ENCODE results near the gene ARL6IP4. TPM values are rescaled to one million over a fixed set of nuclear protein-coding genes. Genes with fewer than 3 reads are reported as not detected.

Gene ARL6IP4
- total RNA-seq, 1 experiment from 2014 or later, result 171 TPM

DNA sequence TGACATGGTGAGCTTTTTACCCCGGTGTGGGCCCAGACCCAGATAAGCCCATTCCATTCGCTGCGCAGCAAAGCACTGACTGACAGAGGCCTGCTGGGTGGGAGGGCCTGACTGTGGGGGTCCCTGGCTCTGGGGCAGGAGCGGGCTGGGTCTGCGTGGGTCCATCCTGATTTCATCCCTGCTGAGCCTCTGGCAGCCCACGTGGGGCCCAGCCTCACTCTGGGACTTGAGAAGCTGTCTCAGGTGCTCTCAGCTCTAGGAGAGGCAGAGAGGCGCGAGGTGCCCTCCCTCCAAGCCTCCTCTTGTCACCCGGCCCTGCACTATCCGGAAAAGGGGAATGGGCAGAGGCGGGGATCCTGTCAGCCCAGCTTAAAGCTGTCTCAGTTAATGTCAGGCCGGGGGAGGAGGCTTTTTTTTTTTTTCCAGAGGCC lies 15.1 kb upstream of the ARL6IP4 start:
- DNase-seq, result no peak
- H3K4me1 Mint-ChIP-seq (ENCODE audit: low read depth, unreplicated experiment), result peaks cover 26% of the 10 kb centered on the region
- intact Hi-C loops (cut with micrococcal nuclease; ENCODE audit: unreplicated experiment), result no loop called here
- CTCF ChIA-PET, result interaction anchor here (0.6 to 2.3 kb wide), 2 partner anchors 9 to 580 kb away, joined by 6 to 12 read pairs; partner anchors contain the start of gene OGFOD2
- no peaks in the 10 kb centered on the region for H3K27me3 Mint-ChIP-seq (ENCODE audit: unreplicated experiment)
- TF ChIP-seq CTCF (IDR thresholded peaks at IDR 0.05; ENCODE audit: unreplicated experiment), result no peak
- H3K4me3 Mint-ChIP-seq (ENCODE audit: low read depth, unreplicated experiment), result peak overlapping the region; percentile 69
- H3K36me3 Mint-ChIP-seq (ENCODE audit: insufficient read depth, unreplicated experiment), result peaks cover 11% of the 10 kb centered on the region
- H3K9me3 Mint-ChIP-seq (ENCODE audit: low read depth, unreplicated experiment), result no peaks in the 10 kb centered on the region
- no TSS peak for BruUV-seq (replicated peaks)
- no peak overlapping the region for H3K27ac Mint-ChIP-seq (ENCODE audit: unreplicated experiment)

DNA sequence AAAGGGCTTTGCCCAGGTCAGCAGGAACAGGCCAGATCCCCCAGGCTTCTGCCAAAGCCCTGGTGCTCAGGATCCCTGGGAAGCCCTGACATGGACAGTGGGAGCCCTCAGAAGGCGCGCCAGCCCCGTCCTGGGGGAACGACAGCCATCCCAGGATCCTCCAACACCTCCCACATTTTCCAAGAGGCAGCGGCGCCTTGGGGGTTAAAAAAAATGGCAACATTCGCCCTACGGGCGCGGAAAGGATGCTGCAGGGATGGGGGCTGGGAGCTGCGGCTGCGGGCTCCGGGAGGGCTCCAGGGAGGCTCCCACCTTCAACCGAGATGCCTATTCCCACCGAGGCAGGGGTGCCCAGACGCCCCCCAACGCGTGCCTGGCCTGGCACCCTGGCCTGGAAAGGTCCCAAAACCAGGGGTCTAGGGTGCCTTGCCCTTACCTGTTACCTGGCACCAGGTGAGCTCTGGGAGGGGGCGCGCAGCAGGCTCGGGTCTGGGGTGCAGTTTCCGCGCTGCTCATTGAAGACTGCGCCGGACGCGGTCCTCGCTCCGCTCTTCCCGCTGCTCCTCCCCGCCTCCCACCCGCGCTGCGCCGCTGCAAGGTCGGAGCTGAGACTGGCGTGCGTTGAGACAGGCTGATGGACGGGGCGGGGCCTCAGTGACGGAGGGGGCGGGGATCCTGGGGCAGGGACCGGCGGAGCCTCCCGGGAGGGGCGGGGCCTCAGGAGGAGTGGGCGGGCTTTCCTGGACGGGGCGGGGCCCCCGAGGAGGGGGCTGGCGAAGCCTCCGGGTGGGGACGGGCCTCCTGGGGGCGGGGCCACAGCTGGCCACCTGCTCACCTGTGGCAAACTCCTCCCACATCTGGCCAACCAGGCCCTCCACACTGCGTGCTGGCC lies 14.4 kb upstream of the ARL6IP4 start, which contains the start of gene ABCB9:
ABCB9 (minus strand) TSS at position 613 of the 892 bp plus-strand sequence. CDS start 6,228 bp downstream, outside the sequence.
- H3K4me3 Mint-ChIP-seq (ENCODE audit: low read depth, unreplicated experiment), result peak within 1 kb of the TSS; percentile 69
- H3K4me1 Mint-ChIP-seq (ENCODE audit: low read depth, unreplicated experiment), result peaks cover 24% of the 10 kb centered on the region
- BruUV-seq (replicated peaks), result TSS peak; percentile 37
- no peak for TF ChIP-seq CTCF (IDR thresholded peaks at IDR 0.05; ENCODE audit: unreplicated experiment)
- no peaks in the 10 kb centered on the region for H3K27me3 Mint-ChIP-seq (ENCODE audit: unreplicated experiment)
- H3K9me3 Mint-ChIP-seq (ENCODE audit: low read depth, unreplicated experiment), result no peaks in the 10 kb centered on the region
- CTCF ChIA-PET, result interaction anchor here (0.6 to 2.3 kb wide), 7 partner anchors 8 to 1237 kb away, joined by 3 to 12 read pairs (median 6); partner anchors contain the start of genes MPHOSPH9, MTRFR and OGFOD2
- peak; percentile 98 for DNase-seq
- no peak within 1 kb of the TSS for H3K27ac Mint-ChIP-seq (ENCODE audit: unreplicated experiment)
- peaks cover 11% of the 10 kb centered on the region for H3K36me3 Mint-ChIP-seq (ENCODE audit: insufficient read depth, unreplicated experiment)
- intact Hi-C loops (cut with micrococcal nuclease; ENCODE audit: unreplicated experiment), result no loop called here

DNA sequence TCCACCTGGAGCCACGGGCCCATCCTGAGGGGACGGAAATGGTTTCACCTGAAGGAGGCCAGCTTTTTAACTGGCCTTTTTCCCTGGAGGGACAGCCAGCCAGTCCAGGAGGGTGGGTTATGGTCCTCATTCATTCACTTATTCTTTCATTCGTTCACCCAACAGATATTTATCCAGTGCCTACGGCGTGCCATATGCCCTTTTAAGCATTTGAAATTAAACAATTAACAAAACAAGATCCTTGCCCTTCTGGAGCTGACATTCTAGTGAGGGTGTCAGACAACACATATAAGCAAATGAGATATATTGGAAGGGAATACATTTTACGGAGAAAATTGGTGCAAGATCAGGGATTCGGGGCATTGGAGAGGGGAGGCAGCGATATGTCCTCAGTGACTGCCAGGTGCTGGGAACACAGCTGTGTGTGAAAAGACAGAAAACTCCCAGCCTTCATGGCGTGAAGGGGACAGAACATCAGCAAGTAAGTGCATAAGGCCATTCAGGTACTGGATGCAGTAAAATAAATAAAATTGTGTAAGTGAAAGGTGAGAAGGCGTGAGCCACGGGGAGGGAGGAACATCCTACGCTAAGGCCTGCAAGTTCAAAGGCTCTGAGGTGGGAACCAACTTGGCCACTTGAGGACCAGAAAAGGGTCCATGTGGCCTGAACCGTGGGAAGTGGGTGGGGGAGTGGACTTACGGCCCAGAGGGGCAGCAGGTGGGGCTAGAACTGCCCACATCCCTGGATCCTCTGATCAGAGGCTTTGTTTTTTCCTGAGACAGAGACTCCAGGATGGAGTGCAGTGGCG lies 13.5 kb upstream of the ARL6IP4 start:
- Mint-ChIP-seq H3K27ac (ENCODE audit: unreplicated experiment) (no peak overlapping the region), H3K4me1 (ENCODE audit: low read depth, unreplicated experiment) (peaks cover 16% of the 10 kb centered on the region), H3K4me3 (ENCODE audit: low read depth, unreplicated experiment) (peak overlapping the region; percentile 69), H3K36me3 (ENCODE audit: insufficient read depth, unreplicated experiment) (peaks cover 11% of the 10 kb centered on the region), H3K9me3 (ENCODE audit: low read depth, unreplicated experiment) (no peaks in the 10 kb centered on the region), H3K27me3 (ENCODE audit: unreplicated experiment) (no peaks in the 10 kb centered on the region)
- CTCF ChIA-PET, result interaction anchor here (1.0 to 2.3 kb wide), 3 partner anchors 7 to 266 kb away, joined by 4 to 12 read pairs (median 6); partner anchors contain the start of genes MPHOSPH9, MTRFR and OGFOD2
- no TSS peak for BruUV-seq (replicated peaks)
- TF ChIP-seq CTCF (IDR thresholded peaks at IDR 0.05; ENCODE audit: unreplicated experiment), result no peak
- intact Hi-C loops (cut with micrococcal nuclease; ENCODE audit: unreplicated experiment), result no loop called here
- DNase-seq, result no peak

DNA sequence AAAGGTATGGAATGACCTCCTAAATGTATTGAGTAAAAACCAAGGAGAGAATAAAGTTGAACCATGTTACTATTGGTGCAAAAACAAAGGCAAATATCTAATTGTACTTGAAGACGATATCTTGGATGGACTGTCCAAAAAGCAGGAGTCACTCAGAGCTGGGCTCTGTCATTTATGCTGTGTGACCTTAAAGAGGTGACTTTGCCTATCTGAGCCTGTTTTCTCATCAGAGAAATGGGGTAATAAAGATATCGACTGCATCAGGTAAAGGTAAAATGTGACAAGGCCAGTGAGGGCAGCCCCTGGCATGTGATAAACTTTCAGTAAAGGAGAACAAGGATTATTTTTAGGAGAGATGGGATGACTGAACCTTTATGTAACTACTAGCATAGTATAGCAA lies 12.4 kb upstream of the ARL6IP4 start:
- intact Hi-C loops (cut with micrococcal nuclease; ENCODE audit: unreplicated experiment), result no loop called here
- Mint-ChIP-seq H3K27me3 (ENCODE audit: unreplicated experiment) (no peaks in the 10 kb centered on the region), H3K36me3 (ENCODE audit: insufficient read depth, unreplicated experiment) (peaks cover 11% of the 10 kb centered on the region), H3K4me1 (ENCODE audit: low read depth, unreplicated experiment) (peaks cover 12% of the 10 kb centered on the region), H3K9me3 (ENCODE audit: low read depth, unreplicated experiment) (no peaks in the 10 kb centered on the region), H3K27ac (ENCODE audit: unreplicated experiment) (no peak overlapping the region), H3K4me3 (ENCODE audit: low read depth, unreplicated experiment) (no peak overlapping the region)
- TF ChIP-seq CTCF (IDR thresholded peaks at IDR 0.05; ENCODE audit: unreplicated experiment), result no peak
- CTCF ChIA-PET, result interaction anchor here (1.6 kb wide), 1 partner anchor 265 kb away, joined by 4 read pairs; the partner anchor contains the start of genes MPHOSPH9 and MTRFR
- no TSS peak for BruUV-seq (replicated peaks)
- DNase-seq, result no peak
